GM19351 (cell line): ENCODE measurements around the gene LPAR5.

Experiments used
- ATAC-seq: cut with Tn5 transposase; IDR thresholded peaks from one replicate; pipeline ENCODE4 v1.9.1; 2021; ENCODE audit warnings: mild to moderate bottlenecking, moderate library complexity; ENCODE audit not compliant: unreplicated experiment

The LPAR5 gene

GRCh38 chr12:6639151-6639801, 3.5 kb upstream of the LPAR5 start:
- ATAC-seq = no peak

- ATAC-seq = no peak
Observed at GRCh38 chr12:6638305-6638704, 2.5 kb upstream of the LPAR5 start.

- peak; percentile 48 for ATAC-seq
Observed at GRCh38 chr12:6635375-6635855, 344 bp downstream of the LPAR5 start.

DNA sequence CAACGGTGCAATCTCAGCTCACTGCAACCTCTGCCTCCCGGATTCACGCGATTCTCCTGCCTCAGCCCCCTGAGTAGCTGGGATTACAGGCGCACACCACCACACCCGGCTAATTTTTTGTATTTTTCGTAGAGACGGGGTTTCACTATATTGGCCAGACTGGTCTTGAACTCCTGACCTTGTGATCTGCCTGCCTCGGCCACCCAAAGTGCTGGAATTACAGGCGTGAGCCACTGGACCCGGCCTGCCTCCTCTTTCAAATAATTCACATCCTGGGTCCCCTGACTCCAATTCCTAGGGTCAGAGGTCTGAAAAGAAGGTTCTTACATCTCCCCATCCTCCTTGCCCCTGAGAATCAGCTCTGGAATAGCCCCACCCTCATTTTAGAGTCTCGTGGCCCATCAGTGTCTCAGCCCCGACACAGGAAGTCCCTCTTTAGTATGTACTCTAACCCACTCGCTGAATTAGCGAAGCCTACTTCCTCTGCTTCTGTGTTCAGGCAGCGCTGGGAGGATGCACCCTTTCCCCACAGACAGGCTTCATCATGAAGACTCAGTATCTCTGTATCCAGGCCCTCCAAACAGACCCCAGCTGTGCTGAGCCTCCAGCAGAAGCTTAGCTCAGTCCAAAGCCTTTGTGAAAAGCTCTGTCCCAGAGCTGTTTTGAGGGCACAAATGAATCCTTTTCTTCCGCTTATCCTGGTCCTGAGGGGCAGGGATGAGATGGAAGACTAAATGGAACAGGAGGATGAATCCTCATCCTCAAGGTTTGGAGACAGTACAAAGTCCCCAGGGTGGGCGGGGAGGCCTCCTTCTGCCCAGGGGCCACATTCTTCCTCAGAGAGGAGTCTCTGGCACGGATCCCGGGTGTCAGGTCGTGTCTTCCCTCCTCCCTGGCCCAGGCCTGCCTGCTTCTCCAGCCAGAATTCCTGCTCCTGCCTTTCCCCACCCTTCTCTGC, 3.5 kb downstream of the LPAR5 start:
- ATAC-seq = peak; percentile 46

- ATAC-seq = no peak
Observed at GRCh38 chr12:6631549-6631961, 4.2 kb downstream of the LPAR5 start.

GRCh38 chr12:6630736-6631135, 5.0 kb downstream of the LPAR5 start:
- no peak for ATAC-seq

GRCh38 chr12:6627616-6628015, 8.1 kb downstream of the LPAR5 start:
- no peak for ATAC-seq

DNA sequence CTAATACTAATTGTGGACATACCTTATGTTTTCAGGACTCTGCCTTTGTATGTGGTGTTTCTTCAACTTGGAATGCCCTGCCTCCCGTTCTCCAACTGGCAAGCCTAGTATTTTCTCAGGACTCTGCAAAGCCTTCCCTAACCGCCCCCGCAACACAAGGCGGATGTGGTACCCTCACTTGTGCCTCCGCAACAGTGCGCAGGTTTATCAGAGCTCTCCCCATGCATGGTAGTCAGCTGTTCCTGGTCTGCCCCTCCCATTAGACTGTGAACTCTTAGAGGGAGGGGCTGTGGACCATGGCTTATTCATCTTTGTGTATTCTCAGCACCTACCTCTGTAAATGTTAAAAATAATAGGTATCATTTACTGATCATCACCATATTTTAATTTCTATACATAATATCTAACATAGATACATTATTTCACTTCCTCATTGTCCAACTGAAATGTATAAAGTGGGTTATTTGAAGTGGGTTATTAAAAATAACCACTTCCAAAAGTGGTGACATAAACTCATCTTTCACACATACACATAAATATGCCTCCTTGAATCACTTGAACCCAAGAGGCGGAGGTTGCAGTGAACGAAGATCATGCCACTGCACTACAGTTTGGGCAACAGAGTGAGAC, 9.0 kb downstream of the LPAR5 start:
- ATAC-seq = no peak

DNA sequence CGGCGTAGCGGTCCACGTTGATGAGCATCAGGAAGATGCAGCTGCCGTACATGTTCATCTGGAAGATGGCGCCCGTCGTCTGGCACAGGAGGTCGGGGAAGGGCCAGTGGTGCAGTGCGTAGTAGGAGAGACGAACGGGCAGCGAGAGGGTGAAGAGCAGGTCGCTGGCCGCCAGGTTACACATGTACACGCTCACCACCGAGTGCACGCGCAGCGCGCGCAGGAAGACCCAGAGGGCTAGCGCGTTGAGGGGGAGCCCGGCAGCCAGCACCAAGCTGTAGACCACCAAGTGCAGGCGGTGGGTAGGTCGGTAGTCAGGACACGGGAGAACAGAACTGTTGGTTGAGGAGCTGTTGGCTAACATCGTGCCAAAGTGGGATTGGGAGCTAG, 14.9 kb downstream of the LPAR5 start:
- ATAC-seq = no peak

DNA sequence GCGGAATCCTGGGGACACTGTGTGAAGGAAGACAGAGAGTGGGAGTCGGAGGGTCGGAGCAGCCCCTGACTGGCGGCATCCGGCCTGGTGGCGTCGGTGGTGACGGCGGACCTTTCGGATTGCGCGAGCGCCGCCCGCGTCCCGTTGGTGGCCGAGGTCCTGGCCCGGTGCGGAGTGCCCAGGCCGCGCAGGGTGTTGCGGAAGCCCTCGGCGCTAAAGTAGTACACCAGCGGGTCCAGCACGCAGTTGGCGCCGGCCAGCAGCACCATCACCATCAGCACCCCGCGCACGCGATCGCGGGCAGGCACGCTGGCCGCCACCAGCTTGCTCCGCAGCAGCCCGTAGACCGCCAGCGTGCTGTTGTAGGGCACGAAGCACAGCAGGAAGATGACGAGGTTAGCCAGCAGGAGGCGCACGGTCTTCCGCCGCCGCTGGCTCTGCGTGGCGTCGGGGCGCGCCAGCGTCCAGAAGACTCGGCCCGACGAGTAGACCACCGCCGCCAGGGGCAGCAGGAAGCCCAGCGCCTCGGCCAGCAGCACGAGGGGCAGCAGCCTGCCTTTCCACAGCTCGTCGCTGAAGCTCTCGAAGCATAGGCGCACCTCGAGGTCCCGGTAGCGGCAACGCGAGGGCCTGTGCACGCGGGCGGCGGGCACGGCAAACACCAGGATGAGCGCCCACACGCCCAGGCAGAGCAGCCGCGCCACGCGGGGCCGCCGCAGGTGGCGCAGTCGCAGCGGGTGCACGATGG, 15.4 kb downstream of the LPAR5 start:
- ATAC-seq = no peak

GRCh38 chr12:6618483-6619225, 17.1 kb downstream of the LPAR5 start:
- no peak for ATAC-seq

- no peak for ATAC-seq
Observed at GRCh38 chr12:6615802-6616201, 20.0 kb downstream of the LPAR5 start.

DNA sequence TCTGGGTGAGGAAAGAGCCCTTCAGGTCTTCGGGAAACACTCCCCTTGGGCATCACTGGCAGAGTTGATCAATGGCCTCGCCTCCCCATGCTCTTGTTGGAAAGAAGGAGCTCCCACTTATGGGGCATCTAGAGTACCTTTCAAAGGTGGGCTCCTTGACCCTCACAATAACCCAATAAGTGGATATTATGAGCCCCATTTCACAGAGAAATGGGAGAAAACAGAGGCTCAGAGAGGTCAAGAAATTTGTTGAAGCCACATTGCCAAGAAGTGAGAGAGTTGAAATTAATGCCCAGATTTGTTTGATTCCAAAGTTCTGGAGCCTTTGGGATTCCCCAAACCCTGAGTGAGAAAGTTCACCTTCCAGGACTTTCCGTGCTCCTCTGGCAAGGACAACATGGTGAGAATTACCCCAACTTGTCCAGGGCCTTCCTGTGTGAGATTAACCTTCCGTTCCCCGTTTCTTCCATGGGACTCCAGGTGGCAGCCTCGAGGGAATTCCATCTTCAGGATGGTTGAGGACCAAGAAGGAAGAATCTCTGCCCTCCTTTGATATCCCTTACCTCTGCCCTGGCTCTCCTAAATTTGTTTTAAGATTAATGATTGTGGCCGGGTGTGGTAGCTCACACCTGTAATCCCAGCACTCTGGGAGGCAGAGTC, 21.1 kb downstream of the LPAR5 start:
- no peak for ATAC-seq

DNA sequence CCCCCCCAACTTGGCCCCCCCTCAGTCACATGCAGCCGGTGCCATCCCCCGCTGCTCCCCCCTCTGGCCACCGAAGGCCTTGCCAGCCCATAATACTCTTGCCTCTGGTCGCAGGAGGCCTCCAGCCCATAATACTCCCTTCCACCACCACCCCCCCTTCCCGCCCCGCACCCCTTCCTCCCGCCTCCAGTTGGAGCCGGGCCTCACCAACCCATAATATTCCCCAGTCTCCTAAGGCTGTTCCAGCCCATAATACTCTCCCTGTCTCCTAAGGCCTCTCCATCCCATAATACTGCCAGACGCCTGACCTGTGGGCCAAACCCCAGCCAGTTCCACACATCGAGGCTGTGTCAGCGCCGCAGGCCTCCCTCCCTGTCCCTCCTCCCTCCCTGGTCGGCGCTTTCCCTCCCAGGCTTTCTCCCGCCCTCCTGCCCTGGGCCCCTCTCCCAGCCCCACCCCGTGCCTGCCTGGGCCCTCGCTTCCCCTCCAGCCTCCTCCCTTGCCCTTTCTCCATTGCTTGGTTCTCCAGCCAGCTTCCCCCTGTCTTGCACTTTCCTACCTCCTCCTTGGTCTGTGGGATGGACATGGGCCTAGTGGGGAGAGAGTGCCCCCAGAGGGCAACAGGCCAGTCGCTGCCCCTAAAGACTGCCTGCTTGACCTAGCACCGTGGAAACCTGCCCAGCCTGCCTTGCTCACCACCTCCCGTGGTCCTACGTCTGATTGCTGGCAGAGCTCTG, 21.8 kb downstream of the LPAR5 start:
- no peak for ATAC-seq

- ATAC-seq = no peak
Observed at GRCh38 chr12:6613015-6613775, 22.6 kb downstream of the LPAR5 start.

GRCh38 chr12:6612652-6613014, 23.1 kb downstream of the LPAR5 start:
- no peak for ATAC-seq

GRCh38 chr12:6612247-6612646, 23.5 kb downstream of the LPAR5 start:
- no peak for ATAC-seq

DNA sequence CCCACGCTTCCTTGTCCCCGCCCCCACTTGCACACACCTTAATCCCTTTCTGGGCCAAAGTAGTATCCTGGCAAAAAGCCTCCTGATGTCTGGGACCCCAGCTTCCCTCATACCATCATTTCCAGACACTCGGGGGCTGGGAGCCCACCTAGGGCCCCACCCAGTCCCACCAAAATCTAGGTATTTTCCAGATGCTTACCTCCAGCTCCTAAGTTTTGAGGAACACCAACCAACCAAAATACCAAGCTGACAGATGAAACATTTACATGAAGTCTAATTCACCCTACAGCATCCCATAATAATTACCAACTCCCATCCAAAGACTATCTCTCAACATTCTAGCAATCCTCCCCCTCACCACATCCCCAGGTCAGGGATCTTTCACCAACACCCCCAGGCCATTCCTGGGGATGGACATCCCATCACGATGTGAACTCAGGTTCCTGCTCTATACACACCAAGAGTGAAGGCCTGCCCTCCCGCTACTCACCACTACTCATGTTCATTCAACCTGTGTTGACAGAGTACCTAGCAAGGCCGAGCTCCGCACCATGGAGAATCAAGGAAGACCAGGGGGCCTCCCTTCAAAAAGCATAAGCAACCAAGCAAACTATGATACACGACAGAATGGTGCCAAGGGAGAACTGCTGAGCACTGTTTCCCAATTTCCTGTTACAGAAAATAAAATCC, 27.0 kb downstream of the LPAR5 start:
- ATAC-seq = no peak
